Effector CD8-positive, alpha-beta T cell (primary cell): Measurements from ENCODE around the gene C1QL3.

Source experiments
- DNase-seq: peaks from one replicate; lab custom pipeline; 2025; lab: John Stamatoyannopoulos, UW

The C1QL3 gene

GRCh38 chr10:16493884-16494536 is 27.7 kb downstream of the C1QL3 start:
- DNase-seq = no peak

GRCh38 chr10:16491933-16492332 is 29.7 kb downstream of the C1QL3 start:
- DNase-seq = no peak

GRCh38 chr10:16490511-16490910 is 31.2 kb downstream of the C1QL3 start:
- no peak for DNase-seq

GRCh38 chr10:16483241-16483917 is 38.3 kb downstream of the C1QL3 start:
- no peak for DNase-seq

GRCh38 chr10:16481052-16481728 is 40.5 kb downstream of the C1QL3 start:
- DNase-seq = no peak

GRCh38 chr10:16478801-16479200 is 42.9 kb downstream of the C1QL3 start:
- no peak for DNase-seq

- DNase-seq = no peak
Observed at GRCh38 chr10:16477757-16478156, 43.9 kb downstream of the C1QL3 start.

- DNase-seq = no peak
Observed at GRCh38 chr10:16472828-16473227, 48.9 kb downstream of the C1QL3 start.

GRCh38 chr10:16470747-16471146 is 50.9 kb downstream of the C1QL3 start:
- no peak for DNase-seq

- no peak for DNase-seq
Observed at GRCh38 chr10:16466001-16466400, 55.7 kb downstream of the C1QL3 start.
